CD4-positive, alpha-beta T cell (primary cell): ENCODE results near the gene SMAP1. TPM values are rescaled to one million over a fixed set of nuclear protein-coding genes. Genes with fewer than 3 reads are reported as not detected.

Experiments used
- ATAC-seq: fragments of 200-7000 bp; cut with Tn5 transposase; one replicate; pipeline ENCODE4 v1.10.0; 2022; ENCODE audit warnings: mild to moderate bottlenecking; ENCODE audit not compliant: poor library complexity
- CTCF ChIA-PET: fragments of 350-600 bp; sonication (Branson Sonifier 250); formaldehyde crosslinking; loops from one replicate; lab custom pipeline; 2021; ENCODE audit warnings: antibody characterized with exemption, inconsistent platforms; lab: Charles Lee
- POLR2A ChIA-PET: fragments of 350-600 bp; sonication (Branson Sonifier 250); formaldehyde crosslinking; loops from one replicate; lab custom pipeline; 2021; ENCODE audit warnings: antibody characterized with exemption, inconsistent platforms; lab: Charles Lee
- DNase-seq, 14 experiments: peaks; one replicate each; pipeline ENCODE4 v3.0.0-alpha.2; 2013 to 2020; ENCODE audit warnings: mixed read lengths in 2 of 14
- H3K27ac ChIP-seq, 2 donors: one replicate each; pipeline versions ENCODE4 v1.5.1 to v1.7.0; 2013; ENCODE audit warnings: low read length in 2 of 2, low read depth in 1 of 2, mild to moderate bottlenecking in 1 of 2
- H3K27me3 ChIP-seq, 2 experiments: 1 replicate in 1 of 2; 2 replicates in 1 of 2; pipeline versions ENCODE4 v1.6.1 to v1.7.0; 2013; ENCODE audit warnings: low read length in 2 of 2, control low read depth in 1 of 2, mild to moderate bottlenecking in 1 of 2, moderate library complexity in 1 of 2; ENCODE audit not compliant: insufficient read depth in 2 of 2, control insufficient read depth in 1 of 2
- H3K36me3 ChIP-seq: one replicate; pipeline ENCODE4 v1.6.1; 2013; ENCODE audit warnings: low read length, control low read depth; ENCODE audit not compliant: insufficient read depth
- H3K4me1 ChIP-seq: one replicate; pipeline ENCODE4 v1.6.1; 2013; ENCODE audit warnings: low read length, control low read depth; ENCODE audit not compliant: insufficient read depth
- H3K4me3 ChIP-seq: one replicate; pipeline ENCODE4 v1.5.1; 2013; ENCODE audit warnings: mild to moderate bottlenecking, low read length, moderate library complexity
- H3K9me3 ChIP-seq, 2 experiments: 1 replicate in 1 of 2; 2 replicates in 1 of 2; pipeline versions ENCODE4 v1.6.1 to v1.7.0; 2013; ENCODE audit warnings: low read length in 2 of 2, mild to moderate bottlenecking in 2 of 2, control low read depth in 1 of 2, moderate library complexity in 1 of 2; ENCODE audit not compliant: control insufficient read depth in 1 of 2, insufficient read depth in 1 of 2
- H3K27ac Mint-ChIP-seq: one replicate; pipeline ENCODE4 v1.8.0; 2020; ENCODE audit warnings: mixed read lengths
- H3K27me3 Mint-ChIP-seq: one replicate; pipeline ENCODE4 v1.8.0; 2021; ENCODE audit warnings: mixed read lengths
- H3K36me3 Mint-ChIP-seq: one replicate; pipeline ENCODE4 v1.8.0; 2021; ENCODE audit warnings: low read depth, mixed read lengths
- H3K4me1 Mint-ChIP-seq: one replicate; pipeline ENCODE4 v1.8.0; 2021; ENCODE audit warnings: low read depth, mixed read lengths
- H3K4me3 Mint-ChIP-seq: one replicate; pipeline ENCODE4 v1.8.0; 2020; ENCODE audit warnings: mild to moderate bottlenecking, mixed read lengths
- H3K9me3 Mint-ChIP-seq: one replicate; pipeline ENCODE4 v1.8.0; 2020; ENCODE audit warnings: mixed read lengths
- intact Hi-C, 2 experiments: fragments of 100-400 bp; cut with DNase I in 1 of 2; cut with micrococcal nuclease in 1 of 2; formaldehyde crosslinking; loops; one replicate each; pipeline versions ENCODE4 v1.15.1 to v1.9.0; 2023 to 2025; cut with DNase I, micrococcal nuclease
- total RNA-seq, 174 experiments: library from RNA in 2 of 174; stranded (reverse) in 2 of 174; gene quantifications; one replicate each; pipeline ENCODE4 v1.2.3 and lab custom pipeline; 2021 to 2026
- TF ChIP-seq, protein P1 (sequence below): fragments of 200-600 bp; IDR thresholded peaks from one replicate; pipeline ENCODE4 v1.8.0; 2022; ENCODE audit warnings: antibody characterized with exemption, mild to moderate bottlenecking

Gene SMAP1
- total RNA-seq, 2 experiments from 2014 or later: 20.0 to 22.5 TPM

DNA sequence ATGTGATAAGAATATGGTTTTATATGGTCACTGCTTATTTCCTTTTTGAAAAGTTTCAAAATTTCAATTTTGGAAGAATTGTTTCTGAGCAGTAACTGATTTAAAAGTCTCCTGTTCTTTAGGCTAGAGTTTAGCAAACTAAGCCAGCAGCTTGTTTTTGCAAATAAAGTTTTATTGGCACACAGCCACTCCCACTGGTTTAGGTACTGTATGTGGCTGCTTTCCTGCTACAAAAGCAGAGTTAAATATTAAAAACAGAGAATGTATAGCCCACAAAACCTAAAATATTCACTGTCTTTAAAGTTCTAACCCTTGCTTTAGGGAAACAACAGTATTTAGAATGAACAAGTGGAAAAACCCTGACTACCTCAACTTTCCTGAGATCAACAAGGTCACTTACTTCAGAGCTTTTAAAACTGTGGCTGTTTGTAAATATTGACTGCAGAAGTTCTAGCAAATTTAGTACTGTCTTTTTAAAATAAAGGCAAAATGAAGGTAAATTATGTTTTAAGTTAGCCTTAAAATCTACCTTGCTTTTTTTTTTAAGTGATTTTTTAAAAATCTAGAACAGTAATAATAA lies 185.1 kb downstream of the SMAP1 start:
- intact Hi-C loops: no loop called here
- no peak overlapping the region for H3K4me3 ChIP-seq
- TF ChIP-seq, protein P1, sequence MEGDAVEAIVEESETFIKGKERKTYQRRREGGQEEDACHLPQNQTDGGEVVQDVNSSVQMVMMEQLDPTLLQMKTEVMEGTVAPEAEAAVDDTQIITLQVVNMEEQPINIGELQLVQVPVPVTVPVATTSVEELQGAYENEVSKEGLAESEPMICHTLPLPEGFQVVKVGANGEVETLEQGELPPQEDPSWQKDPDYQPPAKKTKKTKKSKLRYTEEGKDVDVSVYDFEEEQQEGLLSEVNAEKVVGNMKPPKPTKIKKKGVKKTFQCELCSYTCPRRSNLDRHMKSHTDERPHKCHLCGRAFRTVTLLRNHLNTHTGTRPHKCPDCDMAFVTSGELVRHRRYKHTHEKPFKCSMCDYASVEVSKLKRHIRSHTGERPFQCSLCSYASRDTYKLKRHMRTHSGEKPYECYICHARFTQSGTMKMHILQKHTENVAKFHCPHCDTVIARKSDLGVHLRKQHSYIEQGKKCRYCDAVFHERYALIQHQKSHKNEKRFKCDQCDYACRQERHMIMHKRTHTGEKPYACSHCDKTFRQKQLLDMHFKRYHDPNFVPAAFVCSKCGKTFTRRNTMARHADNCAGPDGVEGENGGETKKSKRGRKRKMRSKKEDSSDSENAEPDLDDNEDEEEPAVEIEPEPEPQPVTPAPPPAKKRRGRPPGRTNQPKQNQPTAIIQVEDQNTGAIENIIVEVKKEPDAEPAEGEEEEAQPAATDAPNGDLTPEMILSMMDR: no peak
- no peak overlapping the region for H3K27ac ChIP-seq
- H3K9me3 ChIP-seq: no peaks in the 10 kb centered on the region
- Mint-ChIP-seq H3K36me3 (peaks cover 43% of the 10 kb centered on the region), H3K4me1 (peaks cover under 1% of the 10 kb centered on the region), H3K27ac (no peak overlapping the region), H3K9me3 (no peaks in the 10 kb centered on the region), H3K27me3 (no peaks in the 10 kb centered on the region), H3K4me3 (no peak overlapping the region)
- H3K36me3 ChIP-seq: peaks cover 23% of the 10 kb centered on the region
- H3K4me1 ChIP-seq: no peaks in the 10 kb centered on the region
- DNase-seq (no peak), ATAC-seq (no peak)
- ChIA-PET CTCF (no interaction called here), POLR2A (no interaction called here)
- no peaks in the 10 kb centered on the region for H3K27me3 ChIP-seq

DNA sequence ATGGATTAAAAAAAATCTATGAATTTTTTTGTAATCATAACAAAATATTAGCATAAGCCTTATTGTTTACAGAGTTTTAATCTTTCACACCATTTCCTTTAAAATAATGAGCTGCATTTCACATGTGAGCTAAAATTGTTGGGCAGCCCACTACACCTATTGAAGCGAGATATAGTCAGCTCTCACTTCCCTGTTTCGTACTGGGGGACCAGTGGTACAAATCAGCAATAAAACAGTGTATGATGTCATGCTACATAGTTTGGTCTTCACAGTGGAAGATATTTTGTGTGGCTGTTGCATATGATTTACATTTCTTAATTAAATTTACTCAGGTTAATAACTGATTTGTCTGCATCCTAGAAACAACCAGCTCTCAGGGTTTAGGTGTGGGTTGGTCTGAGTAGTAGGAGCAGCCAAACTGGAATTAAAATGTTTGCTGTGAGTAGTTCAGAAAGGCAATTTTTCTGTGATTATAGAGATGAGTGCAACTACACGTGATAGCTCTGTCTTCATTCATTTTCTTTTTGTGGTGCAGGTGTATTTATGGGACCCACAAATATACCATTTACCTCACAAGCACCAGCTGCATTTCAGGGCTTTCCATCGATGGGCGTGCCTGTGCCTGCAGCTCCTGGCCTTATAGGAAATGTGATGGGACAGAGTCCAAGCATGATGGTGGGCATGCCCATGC lies 189.8 kb downstream of the SMAP1 start:
- H3K4me3 Mint-ChIP-seq: no peak overlapping the region
- TF ChIP-seq, protein P1: no peak
- Histone ChIP-seq H3K9me3 (no peaks in the 10 kb centered on the region), H3K36me3 (peaks cover 38% of the 10 kb centered on the region), H3K27me3 (no peaks in the 10 kb centered on the region), H3K4me1 (no peaks in the 10 kb centered on the region), H3K4me3 (no peak overlapping the region), H3K27ac (no peak overlapping the region)
- CTCF ChIA-PET: interaction anchor here (0.6 to 0.7 kb wide), 2 partner anchors 83 to 160 kb away, joined by 3 read pairs; no protein-coding TSS in a partner anchor
- no peak for ATAC-seq
- POLR2A ChIA-PET: interaction anchor here (0.5 kb wide), 1 partner anchor 21 kb away, joined by 3 read pairs; no protein-coding TSS in a partner anchor
- no peaks in the 10 kb centered on the region for H3K4me1 Mint-ChIP-seq
- no peak overlapping the region for H3K27ac Mint-ChIP-seq
- peaks cover 80% of the 10 kb centered on the region for H3K36me3 Mint-ChIP-seq
- H3K9me3 Mint-ChIP-seq: no peaks in the 10 kb centered on the region
- H3K27me3 Mint-ChIP-seq: no peaks in the 10 kb centered on the region
- intact Hi-C loops: no loop called here
- DNase-seq: no peak

DNA sequence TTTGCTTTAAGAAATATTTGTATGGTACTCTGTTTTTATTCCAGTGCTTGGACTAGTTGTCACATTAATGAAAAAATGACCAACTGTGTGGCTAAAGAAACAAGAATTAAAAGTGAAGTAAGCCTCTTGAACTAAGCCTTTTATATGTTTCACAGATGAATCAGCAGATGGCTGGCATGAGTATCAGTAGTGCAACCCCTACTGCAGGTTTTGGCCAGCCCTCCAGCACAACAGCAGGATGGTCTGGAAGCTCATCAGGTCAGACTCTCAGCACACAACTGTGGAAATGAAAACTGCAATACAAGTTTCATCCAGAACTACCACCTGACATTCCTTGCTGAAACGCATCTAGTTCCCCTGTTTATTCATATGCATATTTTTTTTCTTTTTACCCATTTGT lies 192.4 kb downstream of the SMAP1 start:
- DNase-seq: no peak
- intact Hi-C loops: no loop called here

More for the DNA sequence above, 192.4 kb downstream of the SMAP1 start:
- no peak overlapping the region for H3K4me3 ChIP-seq
- H3K9me3 Mint-ChIP-seq: no peaks in the 10 kb centered on the region
- ChIA-PET POLR2A (no interaction called here), CTCF (no interaction called here)
- no peak overlapping the region for H3K27ac ChIP-seq
- H3K27ac Mint-ChIP-seq: no peak overlapping the region
- peaks cover 61% of the 10 kb centered on the region for H3K36me3 Mint-ChIP-seq
- H3K9me3 ChIP-seq: no peaks in the 10 kb centered on the region
- H3K27me3 ChIP-seq: no peaks in the 10 kb centered on the region
- TF ChIP-seq, protein P1: no peak
- H3K27me3 Mint-ChIP-seq: no peaks in the 10 kb centered on the region
- H3K4me1 ChIP-seq: no peaks in the 10 kb centered on the region
- H3K4me3 Mint-ChIP-seq: no peak overlapping the region
- ATAC-seq: no peak
- H3K36me3 ChIP-seq: peaks cover 26% of the 10 kb centered on the region
- H3K4me1 Mint-ChIP-seq: no peaks in the 10 kb centered on the region
